ENCODE measurements around the gene STK11. TPM values are rescaled to one million over a fixed set of nuclear protein-coding genes. Genes with fewer than 3 reads are reported as not detected.

The STK11 gene
- polyA plus RNA-seq, 1 of the 3 experiments (the other 2 are of a cell fraction) = 55.5 TPM

DNA sequence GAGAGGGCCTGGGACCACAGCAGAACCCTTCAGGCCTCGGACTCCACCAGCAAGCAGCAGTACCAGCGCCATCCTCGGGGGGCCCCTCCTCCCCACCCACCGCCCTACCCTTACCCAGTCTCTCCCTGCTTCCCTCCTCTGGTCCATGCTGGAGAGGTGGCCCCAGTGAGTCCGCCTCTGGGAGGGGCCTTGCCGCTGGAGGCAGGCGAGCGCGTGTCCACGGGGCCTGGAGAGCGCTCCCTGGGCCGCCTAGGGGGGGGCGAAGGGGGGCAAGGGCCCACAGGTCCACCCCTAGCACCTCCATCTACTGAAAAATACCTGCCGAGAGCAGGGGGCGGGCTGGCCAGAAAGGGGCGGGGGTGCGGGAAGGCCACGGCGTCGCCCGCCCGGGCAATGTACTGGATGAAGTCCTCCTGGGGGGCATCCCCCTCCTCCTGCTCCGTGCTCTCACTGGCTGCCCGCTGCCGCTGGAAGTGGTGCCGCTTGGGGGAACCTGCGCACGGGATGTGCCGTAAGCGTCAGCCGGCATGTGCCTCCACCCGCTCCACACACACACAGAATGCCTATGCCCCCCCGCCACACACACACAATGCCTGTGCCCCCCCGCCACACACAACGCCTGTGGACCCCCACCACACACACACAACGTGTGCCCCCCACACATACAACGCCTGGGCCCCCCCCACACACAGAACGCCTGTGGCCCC, 25.4 kb downstream of the STK11 start (continued):
- TF ChIP-seq, protein P1, sequence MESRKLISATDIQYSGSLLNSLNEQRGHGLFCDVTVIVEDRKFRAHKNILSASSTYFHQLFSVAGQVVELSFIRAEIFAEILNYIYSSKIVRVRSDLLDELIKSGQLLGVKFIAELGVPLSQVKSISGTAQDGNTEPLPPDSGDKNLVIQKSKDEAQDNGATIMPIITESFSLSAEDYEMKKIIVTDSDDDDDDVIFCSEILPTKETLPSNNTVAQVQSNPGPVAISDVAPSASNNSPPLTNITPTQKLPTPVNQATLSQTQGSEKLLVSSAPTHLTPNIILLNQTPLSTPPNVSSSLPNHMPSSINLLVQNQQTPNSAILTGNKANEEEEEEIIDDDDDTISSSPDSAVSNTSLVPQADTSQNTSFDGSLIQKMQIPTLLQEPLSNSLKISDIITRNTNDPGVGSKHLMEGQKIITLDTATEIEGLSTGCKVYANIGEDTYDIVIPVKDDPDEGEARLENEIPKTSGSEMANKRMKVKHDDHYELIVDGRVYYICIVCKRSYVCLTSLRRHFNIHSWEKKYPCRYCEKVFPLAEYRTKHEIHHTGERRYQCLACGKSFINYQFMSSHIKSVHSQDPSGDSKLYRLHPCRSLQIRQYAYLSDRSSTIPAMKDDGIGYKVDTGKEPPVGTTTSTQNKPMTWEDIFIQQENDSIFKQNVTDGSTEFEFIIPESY (IDR thresholded peaks at IDR 0.05; ENCODE audit: borderline replicate concordance, low read depth) = no peak
- TF ChIP-seq, protein P2, sequence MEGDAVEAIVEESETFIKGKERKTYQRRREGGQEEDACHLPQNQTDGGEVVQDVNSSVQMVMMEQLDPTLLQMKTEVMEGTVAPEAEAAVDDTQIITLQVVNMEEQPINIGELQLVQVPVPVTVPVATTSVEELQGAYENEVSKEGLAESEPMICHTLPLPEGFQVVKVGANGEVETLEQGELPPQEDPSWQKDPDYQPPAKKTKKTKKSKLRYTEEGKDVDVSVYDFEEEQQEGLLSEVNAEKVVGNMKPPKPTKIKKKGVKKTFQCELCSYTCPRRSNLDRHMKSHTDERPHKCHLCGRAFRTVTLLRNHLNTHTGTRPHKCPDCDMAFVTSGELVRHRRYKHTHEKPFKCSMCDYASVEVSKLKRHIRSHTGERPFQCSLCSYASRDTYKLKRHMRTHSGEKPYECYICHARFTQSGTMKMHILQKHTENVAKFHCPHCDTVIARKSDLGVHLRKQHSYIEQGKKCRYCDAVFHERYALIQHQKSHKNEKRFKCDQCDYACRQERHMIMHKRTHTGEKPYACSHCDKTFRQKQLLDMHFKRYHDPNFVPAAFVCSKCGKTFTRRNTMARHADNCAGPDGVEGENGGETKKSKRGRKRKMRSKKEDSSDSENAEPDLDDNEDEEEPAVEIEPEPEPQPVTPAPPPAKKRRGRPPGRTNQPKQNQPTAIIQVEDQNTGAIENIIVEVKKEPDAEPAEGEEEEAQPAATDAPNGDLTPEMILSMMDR (IDR thresholded peaks at IDR 0.05) = no peak
- TF ChIP-seq, protein P3, sequence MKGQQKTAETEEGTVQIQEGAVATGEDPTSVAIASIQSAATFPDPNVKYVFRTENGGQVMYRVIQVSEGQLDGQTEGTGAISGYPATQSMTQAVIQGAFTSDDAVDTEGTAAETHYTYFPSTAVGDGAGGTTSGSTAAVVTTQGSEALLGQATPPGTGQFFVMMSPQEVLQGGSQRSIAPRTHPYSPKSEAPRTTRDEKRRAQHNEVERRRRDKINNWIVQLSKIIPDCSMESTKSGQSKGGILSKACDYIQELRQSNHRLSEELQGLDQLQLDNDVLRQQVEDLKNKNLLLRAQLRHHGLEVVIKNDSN (IDR thresholded peaks at IDR 0.05; ENCODE audit: borderline replicate concordance, low read depth) = no peak
- TF ChIP-seq MEF2A (IDR thresholded peaks at IDR 0.05; ENCODE audit: borderline replicate concordance, low read depth) (no peak), NFIC (IDR thresholded peaks at IDR 0.05; ENCODE audit: borderline replicate concordance) (no peak), MXI1 (IDR thresholded peaks at IDR 0.05; ENCODE audit: low read depth, low read length) (no peak)

DNA sequence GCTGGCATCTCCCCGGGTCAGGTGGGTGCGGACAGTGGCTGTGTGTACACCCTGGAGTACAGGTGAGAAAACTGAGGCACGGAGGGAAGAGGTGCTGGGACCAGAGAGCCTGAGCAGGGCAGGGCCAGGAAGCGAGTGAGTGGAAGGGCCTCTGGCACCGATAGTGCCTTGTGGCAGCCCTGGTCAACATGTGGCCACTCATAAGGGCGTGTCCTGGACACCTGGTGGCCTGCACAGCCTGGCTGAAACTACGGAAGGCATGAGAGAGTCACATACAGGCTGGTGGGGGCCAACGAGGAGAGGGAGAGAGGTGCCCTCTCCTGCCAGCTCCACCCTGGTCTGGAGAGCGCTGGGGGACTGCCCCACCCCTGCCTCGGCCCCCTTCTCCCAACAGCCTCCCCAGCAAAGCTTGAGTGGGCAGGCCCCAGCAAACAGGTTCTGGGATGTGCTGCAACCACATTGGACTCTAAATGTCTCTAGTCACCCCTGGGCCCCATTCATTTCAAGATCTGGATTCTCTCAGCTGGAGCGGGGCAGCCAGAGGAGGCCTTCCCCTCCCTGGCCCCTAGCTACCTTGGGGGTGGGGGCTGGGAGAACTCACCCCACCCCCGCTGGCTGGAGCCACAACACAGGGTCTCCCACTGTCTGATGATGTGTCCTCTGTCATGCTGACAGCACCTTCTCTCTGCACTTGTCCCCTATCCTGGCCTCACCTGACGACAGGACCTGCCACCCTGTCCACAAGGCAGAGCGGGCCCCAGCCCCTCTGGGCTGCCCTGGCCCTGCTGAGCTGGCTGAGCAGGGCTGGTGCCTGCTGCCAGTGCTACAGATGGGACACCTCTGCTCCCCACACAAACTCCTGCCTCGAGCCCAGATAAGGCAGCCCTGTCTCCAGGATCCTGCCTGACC, 26.4 kb downstream of the STK11 start:
- Histone ChIP-seq H3K4me2 (no peak overlapping the region), H3K4me3 (ENCODE audit: low read depth in 2 of 2, low read length in 1 of 2) (no peak overlapping the region), H3K9me2 (no peaks in the 10 kb centered on the region), H3K36me3 (replicated peaks in 1 of 2; ENCODE audit: control insufficient read depth in 1 of 2, insufficient read depth in 2 of 2, low read length in 1 of 2) (peaks cover 0 to 55% of the 10 kb centered on the region in 2 experiments), H3K27ac (ENCODE audit: low read depth in 2 of 2, low read length in 1 of 2) (no peak overlapping the region), H4K20me1 (ENCODE audit: insufficient read depth) (peaks cover 24% of the 10 kb centered on the region), H3K79me2 (ENCODE audit: insufficient read depth) (peaks cover 11% of the 10 kb centered on the region; the same call in 1 of the 2 replicates), H3K4me1 (ENCODE audit: control insufficient read depth in 1 of 2, insufficient read depth in 2 of 2, low read depth in 1 of 2, low read length in 1 of 2) (peaks cover 0 to 9% of the 10 kb centered on the region in 2 experiments; a peak in 1 of 4 replicates), H3K9ac (no peak overlapping the region), H3F3A (replicated peaks; ENCODE audit: insufficient read depth) (peaks cover 14% of the 10 kb centered on the region), H3K9me3 (no peaks in the 10 kb centered on the region), H3K27me3 (ENCODE audit: insufficient read depth) (no peaks in the 10 kb centered on the region), H2AFZ (ENCODE audit: low read depth) (no peak overlapping the region)
- 95% methylated on average over 9 of the region's 15 CpGs for WGBS (ENCODE audit: low lambda C conversion rate)
- DNase-seq = no peak
- POLR2A ChIA-PET = no interaction called here
- CTCF ChIA-PET = interaction anchor here (1.2 to 5.7 kb wide), 4 partner anchors 10 to 119 kb away, joined by 3 to 82 read pairs (median 4); no protein-coding TSS in a partner anchor
- no peak for TF ChIP-seq TAF1 (IDR thresholded peaks at IDR 0.05; ENCODE audit: borderline replicate concordance, low read depth, low read length)
- TF ChIP-seq SIN3A (IDR thresholded peaks at IDR 0.05; ENCODE audit: borderline replicate concordance, low read depth, low read length) = no peak
- no peak for TF ChIP-seq RAD21 (IDR thresholded peaks at IDR 0.05; ENCODE audit: low read length)
- no peak for TF ChIP-seq MXI1 (IDR thresholded peaks at IDR 0.05; ENCODE audit: low read depth, low read length)
- no peak for TF ChIP-seq FOXM1 (IDR thresholded peaks at IDR 0.05; ENCODE audit: low read depth)
- TF ChIP-seq EP300 (IDR thresholded peaks at IDR 0.05; ENCODE audit: borderline replicate concordance in 1 of 2, low read depth in 1 of 2, low read length in 1 of 2) = no peak
- no peak for TF ChIP-seq EZH2phosphoT487 (IDR thresholded peaks at IDR 0.05; ENCODE audit: borderline replicate concordance, low read depth)
- no peak for TF ChIP-seq TCF12 (IDR thresholded peaks at IDR 0.05)
- no peak for TF ChIP-seq YY1 (IDR thresholded peaks at IDR 0.05; ENCODE audit: low read depth)
- TF ChIP-seq ELF1 (IDR thresholded peaks at IDR 0.05) = no peak
- TF ChIP-seq, protein P4, sequence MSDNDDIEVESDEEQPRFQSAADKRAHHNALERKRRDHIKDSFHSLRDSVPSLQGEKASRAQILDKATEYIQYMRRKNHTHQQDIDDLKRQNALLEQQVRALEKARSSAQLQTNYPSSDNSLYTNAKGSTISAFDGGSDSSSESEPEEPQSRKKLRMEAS (IDR thresholded peaks at IDR 0.05; ENCODE audit: low read depth) = no peak
- TF ChIP-seq MEF2A (IDR thresholded peaks at IDR 0.05; ENCODE audit: borderline replicate concordance, low read depth) = no peak
- no peak for TF ChIP-seq NRF1 (IDR thresholded peaks at IDR 0.05; ENCODE audit: low read depth, low read length)
- no peak for TF ChIP-seq FOSL2 (IDR thresholded peaks at IDR 0.05; ENCODE audit: borderline replicate concordance, low read depth)
- TF ChIP-seq, protein P2 (IDR thresholded peaks at IDR 0.05) = no peak
- no peak for TF ChIP-seq FOXJ3 (CRISPR knock-in tag; IDR thresholded peaks at IDR 0.05)
- TF ChIP-seq NFIC (IDR thresholded peaks at IDR 0.05; ENCODE audit: borderline replicate concordance) = no peak
- TF ChIP-seq, protein P3 (IDR thresholded peaks at IDR 0.05; ENCODE audit: borderline replicate concordance, low read depth) = no peak
- TF ChIP-seq CHD2 (IDR thresholded peaks at IDR 0.05; ENCODE audit: low read length, partially characterized antibody) = no peak

All from SK-N-SH (cell line).